Stimulated activated naive CD8-positive, alpha-beta T cell treated with anti-CD3 and anti-CD28 coated beads, Interleukin-15, Interleukin-2, amounts not matched to agents 100 U/mL and 50 U/mL, for 24 hours (primary cell): ENCODE data around the gene IL36A.

Source experiments
- ATAC-seq: fragments of 150-1000 bp; cut with Tn5 transposase; one replicate; pipeline ENCODE4 v1.10.0; 2021
- DNase-seq: peaks from one replicate; pipeline ENCODE4 v3.0.0; 2021

The IL36A gene

DNA sequence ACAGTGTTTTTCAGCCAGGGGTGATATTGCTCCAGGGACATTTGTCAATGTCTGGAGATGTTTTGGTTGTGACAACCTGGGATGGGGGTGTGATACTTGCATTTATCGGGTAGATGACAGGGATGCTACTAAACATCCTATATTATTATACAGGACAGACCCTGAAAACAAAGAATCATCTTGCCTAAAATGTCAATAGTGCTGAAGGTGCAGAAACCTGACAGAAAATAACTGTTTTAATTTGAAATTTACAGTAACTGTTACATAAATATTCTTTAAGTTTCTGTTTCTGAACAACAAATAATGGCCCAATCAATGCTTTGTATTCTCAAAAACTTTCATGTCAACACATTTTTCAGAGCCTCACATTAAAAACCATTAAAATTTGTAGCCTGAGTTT, 2.0 kb downstream of the IL36A start:
- DNase-seq: no peak
- ATAC-seq: no peak

DNA sequence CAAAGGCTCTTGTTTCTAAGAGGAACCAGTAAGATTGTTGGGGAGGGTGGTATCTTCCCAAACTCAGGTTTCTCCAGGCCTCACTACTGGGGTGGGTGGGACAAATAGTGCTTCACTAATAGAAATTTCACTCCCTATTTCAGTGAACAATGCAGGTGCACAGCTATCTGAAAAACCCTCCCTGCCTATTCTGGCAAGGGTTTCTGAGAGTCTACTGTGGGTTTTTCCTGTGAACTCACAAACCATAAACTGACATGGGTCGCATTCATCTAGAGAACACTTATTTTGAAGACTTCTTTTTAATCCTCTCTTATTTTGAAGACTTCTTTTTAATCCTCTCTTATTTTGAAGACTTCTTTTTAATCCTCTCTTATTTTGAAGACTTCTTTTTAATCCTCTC, 4.4 kb downstream of the IL36A start:
- ATAC-seq (no peak), DNase-seq (no peak)

DNA sequence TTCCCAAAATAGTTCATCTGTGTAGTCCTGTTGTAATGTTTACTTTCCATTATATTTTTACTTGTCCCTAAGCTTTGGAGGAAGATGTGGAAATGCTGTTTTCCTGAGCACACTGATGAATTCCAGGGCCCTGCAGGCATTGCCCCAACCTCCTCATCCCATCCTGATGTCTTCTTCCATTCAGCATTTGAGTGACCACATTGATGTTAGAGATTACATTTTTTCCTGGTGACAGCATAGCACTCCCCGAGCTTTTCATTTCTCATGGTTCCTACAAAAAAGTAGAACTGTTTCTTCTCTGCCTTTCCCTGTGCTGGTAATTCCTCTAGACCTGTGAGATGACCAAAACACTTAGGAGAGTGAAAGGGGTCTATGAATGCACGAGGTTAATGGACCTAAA, 4.8 kb downstream of the IL36A start:
- ATAC-seq: no peak
- no peak for DNase-seq

DNA sequence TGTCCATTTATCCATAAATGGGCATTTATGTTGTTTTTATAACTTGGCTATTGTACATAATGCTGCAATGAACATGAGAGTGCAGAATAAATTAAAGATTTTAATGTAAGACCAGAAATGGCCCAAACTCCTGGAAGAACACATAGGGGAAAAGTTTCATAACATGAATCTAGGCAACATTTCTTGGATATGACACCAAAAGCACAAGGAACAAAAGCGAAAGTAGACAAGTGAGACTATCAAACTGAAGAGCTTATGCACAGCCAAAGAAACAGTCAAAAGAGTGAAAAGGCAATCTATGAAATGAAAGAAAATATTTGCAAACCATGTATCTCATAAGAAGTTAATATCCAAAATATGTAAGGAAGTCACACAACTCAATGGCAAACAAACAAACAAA, 5.8 kb downstream of the IL36A start:
- DNase-seq (no peak), ATAC-seq (no peak)

DNA sequence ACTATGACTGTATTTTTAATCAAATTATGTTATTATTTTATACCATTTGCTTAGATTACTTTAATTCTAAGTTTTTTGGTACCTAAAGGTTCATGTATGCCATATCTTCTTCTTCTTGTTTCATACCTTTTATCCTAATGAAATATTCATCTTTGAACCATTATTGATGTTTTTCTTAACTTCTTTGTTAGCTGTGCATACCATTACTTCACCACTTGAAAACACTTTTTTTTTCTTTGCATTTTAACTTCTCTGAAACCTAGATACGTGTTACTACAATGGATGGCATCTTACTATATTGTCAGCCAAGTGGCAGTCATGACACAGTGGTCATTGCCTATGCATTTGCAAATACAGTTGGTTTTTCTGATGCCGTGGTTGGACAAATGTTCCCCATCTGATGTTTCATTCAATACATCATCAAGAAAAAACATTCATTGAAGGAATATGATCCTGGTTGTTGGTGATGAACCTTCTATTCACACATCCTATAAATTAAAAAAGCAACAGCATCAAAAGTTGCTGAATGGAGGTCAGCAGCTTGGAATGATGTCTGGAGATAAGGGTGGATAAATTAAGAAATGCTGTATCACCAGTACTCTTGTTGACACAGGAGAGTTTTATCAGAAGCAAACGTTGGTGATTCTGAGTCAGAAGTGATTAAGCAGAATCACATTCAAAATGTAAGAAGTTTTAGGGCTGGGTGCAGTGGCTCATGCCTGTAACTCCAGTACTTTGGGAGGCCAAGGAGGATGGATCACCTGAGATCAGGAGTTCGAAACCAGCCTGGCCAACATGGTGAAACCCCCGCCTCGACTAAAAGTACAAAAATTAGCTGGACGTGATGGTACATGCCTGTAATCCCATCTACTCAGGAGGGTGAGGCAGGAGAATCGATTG, 7.4 kb downstream of the IL36A start:
- ATAC-seq (no peak), DNase-seq (no peak)

DNA sequence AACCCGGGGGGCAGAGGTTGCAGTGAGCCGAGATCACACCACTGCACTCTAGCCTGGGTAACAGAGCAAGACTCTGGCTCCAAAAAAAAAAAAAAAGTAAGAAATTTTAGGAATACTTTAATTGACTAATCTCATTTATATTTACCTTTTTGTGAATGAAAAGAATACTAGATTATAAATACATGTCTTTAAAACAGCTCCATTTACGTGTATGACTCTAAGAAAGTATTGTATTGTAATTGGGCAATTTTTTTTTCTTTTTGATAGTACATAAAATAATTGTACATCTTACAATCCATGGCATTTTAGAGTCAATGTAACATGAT, 8.0 kb downstream of the IL36A start:
- ATAC-seq (no peak), DNase-seq (no peak)

DNA sequence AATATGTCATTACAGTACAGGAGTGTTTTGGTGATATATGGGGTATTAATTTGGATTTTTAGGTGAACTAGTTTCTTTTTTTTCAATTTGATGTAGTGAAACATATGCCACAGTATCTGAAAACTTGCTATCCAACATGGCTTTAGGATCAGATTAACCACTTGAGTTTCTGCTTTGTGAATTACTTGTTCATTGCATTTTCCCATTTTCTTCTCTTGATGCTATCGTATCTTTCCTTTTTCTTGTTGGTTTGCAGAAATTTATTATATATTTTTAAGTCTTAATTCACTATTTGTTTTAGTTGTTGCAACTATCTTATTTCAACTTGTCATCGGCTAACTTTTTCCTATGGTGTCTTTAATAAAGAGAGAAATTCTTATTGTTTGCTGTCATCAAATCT, 8.8 kb downstream of the IL36A start:
- ATAC-seq (no peak), DNase-seq (no peak)

DNA sequence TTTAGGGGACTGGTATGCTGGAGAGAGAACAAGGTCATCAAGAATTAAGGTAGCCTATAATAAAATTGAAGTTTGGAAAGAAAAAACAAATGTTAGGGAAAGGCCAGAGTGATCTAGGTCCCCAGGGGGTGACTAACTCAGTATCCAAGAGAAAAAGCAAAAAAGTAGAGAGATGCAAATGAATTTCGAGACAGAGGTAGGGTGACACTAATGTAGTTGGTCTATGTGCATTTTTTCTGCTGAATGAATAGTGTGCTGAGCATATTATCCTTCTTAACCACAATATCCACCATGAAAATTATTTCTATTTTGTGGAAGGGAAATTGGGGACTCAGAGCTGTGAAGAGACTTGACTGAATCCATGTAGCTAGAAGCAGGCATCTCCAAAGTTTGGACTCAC, 9.8 kb downstream of the IL36A start:
- DNase-seq (no peak), ATAC-seq (no peak)

DNA sequence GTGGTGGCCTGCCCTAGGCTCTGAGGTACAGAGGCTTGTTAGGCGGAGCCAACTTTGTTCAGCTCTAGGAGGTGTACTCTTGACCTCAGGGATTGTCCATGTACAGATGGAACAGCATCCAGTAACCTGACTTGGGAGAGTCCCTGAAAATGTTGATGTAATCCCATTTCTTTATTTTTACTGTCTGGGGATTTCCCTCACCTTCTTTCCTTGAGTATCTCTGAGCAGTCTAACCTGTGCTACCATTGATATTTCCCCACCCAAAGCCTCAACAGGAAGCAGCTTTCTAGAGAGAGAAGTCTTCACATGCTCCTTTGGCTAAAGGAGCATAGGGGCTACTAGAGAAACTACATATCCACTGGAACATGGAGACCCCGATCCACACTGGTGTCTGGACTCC, 10.4 kb downstream of the IL36A start:
- ATAC-seq (no peak), DNase-seq (no peak)

DNA sequence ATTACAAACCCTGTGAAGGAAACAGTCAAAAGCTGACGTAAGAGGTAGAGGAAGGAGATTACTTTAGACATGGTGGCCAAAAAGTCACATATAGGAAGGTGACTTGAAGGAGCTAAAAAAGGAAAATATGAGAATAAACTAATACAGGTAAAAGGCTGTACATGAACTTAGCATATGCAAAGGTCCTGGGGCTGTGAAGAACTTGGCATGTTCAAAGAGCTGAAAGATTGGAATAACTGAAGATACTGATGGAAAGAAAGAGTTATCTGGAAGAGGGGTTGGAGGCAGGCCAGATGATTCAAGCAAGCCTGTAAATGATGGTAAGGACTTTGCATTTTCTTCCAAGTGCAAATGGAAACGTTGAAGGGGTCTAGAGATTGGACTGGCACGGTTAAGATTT, 13.2 kb downstream of the IL36A start:
- DNase-seq (no peak), ATAC-seq (no peak)

DNA sequence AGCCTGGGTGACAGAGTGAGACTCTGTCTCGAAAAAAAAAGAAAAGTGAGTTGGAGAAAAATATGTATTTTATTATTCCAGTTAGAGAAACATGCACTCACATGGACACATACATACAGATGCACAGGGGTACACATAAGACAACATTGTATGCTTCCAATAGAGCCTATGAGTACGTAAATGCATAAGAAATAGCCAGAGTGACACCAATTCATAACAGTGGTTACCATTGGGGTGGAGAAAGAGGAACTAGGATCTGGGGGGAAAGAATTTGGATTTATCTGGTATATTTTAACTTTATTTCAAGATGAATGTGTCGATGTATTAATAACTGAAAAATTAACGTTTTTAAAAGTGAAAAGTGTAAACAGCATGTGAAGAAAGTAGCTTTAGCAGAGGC, 16.1 kb downstream of the IL36A start:
- ATAC-seq: no peak
- no peak for DNase-seq

DNA sequence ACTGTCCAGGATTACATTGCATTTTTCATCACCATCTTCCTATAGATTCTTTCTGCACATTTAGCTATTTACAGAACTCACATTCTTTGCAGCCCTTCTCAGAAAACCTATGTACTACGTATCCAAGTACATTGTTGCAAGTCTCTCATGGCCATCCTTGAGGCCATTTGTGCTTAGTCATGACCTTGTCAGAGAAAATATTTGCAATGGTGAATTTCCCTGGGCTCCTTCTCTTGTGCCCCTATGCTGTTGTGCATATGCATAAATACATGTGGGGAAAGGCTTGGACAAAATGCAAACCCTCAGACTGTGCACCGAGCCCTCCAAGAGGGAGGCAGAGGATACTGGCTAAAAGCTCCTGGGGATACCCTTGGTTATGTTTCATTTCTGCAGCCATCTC, 19.5 kb downstream of the IL36A start:
- ATAC-seq (no peak), DNase-seq (no peak)

DNA sequence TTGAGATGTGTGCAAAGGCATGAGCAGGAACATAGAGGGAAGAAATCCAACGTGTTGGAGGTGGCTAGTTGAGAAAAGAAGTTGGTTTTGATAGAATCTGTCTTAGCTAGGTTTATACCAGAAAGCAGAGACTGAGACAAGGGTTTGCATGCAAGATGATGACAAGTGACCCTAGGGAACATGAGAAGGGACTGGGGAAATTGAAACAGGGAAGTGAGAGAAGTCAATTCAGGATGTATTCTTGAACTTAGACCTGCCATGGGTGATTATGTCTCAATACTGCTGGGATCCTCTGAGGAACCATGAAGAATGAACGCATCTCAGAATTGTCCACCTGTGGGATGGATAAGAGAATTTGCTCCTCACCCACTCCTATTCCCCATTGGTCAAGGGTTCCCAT, 20.5 kb downstream of the IL36A start:
- no peak for ATAC-seq
- no peak for DNase-seq

DNA sequence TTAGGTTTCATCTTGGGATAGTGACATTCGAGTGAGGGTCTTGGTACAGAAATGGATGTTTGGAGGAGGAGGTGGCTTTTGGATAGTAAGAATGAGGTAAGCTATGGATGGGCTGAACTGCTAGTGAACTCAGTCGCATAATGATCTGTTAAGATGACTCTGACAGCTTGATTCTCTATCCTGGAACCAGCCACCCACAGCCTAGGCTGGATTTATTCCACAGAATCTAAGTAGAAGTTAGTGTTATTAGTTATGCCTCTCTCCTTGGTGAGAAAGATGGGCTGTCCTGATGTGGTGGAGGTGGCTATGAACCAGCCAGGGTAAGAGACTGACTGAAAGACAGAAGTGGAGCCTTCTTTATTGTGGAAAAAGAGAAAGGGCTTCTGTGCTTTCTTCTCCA, 22.4 kb downstream of the IL36A start:
- DNase-seq: no peak
- no peak for ATAC-seq

DNA sequence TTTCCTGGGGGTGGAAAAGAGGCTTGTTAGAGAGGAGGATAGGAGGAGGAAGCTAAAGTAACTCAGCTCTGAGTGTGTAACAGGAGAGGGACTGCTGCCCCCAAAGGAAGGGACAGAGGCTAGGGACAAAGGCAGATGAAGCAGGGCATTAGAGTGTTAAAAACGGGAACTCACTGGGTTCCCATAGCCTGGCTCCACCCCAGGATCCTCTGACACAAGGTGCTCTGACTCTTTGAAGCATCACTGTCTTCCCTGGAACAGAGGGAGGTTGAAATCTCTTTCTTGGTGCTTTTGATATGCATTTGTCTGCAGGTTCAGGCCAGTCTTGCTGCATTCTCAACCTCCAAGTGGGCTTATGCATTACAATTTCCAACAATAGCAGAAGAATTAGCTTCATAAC, 22.9 kb downstream of the IL36A start:
- DNase-seq (no peak), ATAC-seq (no peak)

DNA sequence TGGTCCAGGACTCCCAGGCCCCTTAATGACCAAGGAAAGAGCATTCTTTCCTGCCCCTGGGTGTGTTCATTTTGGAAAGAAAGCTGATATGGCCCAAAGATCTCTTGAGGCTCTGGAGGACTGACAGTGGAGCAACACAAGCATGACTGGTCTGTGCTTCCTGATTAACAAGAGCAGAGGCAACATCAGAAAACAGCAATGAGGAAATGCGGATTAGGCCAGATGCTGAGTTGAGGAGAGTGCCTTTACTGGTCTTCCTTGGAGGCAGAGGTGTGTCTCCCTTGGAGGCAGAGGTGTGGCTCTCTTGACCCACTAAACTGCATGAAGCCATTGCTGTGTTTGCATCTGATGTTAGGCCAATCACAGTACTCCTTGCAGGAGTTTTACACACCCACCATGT, 27.5 kb downstream of the IL36A start:
- DNase-seq (no peak), ATAC-seq (no peak)

DNA sequence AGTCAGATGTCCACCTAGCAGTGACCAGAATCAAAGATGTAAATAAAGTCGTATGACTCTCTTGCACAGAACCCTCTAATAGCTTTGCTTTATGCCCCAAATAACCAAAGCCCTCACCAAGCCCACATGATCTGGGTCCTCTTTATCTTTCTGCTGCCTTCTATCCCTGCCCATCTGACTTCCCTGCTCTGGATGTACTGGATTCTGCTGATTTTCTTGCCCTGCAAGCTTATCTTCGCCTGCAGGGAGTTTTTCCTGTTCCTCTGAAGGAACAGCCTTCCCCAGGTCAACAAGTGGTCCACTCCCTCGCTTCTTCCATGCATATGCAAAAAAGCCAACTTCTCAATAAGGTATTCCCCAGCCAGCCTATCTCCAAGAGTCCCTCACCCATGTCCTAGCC, 28.8 kb downstream of the IL36A start:
- no peak for ATAC-seq

DNA sequence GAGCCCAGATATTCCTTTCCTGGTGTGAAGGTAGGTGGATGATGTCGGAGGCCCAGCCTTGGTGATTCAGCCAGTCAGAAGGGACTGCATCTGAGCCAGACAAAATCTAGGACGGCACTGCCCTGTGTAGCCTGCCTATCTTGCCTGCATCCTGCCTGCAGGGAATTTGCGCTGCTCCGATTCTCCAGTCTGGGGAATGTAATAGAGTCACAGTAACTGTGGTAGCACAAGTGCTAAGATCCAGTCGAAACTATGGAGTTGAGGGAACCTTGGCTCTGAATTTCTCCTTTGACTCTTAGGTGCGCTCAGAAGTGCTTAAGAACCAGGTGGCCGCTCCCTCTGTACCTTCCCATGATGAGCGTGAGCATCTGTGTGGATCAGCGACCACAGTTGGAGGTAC, 31.5 kb downstream of the IL36A start:
- DNase-seq (no peak), ATAC-seq (no peak)

More for the DNA sequence above, 28.8 kb downstream of the IL36A start:
- DNase-seq: no peak

DNA sequence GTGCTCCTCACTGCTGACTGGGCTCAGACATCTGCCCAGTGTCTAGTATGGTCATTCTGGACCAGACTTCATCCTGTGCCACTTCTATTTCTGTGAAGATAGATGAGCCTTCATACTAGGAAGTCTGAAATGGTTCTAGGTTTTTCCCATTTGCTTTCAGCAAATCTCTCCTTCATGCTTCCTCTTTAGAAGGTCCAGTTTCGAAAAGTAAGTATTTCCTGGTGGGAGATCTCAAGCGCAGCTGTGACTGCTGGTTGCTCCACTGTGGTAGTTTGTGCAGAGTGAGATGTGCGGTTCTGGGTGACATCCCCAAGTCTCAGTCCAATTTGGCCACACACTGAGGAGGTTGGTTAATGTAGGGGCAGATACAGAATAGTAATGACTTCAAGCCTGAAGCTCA, 33.0 kb downstream of the IL36A start:
- ATAC-seq (no peak), DNase-seq (no peak)

DNA sequence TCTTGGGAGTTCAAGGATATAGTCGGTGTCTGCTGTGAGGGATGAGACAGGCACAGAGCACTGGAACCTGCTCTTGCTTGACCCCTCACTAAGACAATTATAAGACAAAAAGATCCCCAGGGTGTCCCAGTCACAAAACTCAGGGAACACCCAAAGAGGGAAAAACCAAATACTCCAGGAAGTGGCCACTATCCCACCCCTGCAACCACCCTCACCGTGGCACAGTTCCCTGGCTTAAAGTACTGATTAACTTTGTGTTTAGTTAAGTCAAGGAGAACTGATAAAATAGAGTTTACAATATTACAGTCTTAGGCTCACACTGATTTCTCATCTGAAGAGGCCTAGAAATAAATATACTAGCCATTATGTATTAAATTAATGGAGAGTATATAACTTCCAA, 33.9 kb downstream of the IL36A start:
- DNase-seq: no peak
- ATAC-seq: no peak

DNA sequence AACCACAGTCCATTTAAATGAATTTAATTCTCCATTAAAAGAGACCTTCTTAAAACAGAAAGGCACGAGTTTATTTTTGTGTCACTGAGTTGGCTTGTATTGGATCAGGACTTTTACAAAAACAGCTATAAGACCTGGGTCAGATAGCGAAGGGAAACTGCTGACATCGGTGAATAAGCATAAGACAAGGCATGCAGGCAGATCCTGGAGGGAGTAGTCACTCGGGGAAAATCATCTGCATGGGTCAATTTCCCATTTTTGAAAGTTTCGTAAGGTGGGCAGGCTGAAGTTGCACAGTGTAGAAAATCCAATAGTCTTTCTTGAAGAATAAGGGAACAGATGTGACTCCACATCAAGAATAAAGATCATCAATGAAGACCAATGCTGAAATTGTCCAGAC, 34.5 kb downstream of the IL36A start:
- DNase-seq (no peak), ATAC-seq (no peak)

DNA sequence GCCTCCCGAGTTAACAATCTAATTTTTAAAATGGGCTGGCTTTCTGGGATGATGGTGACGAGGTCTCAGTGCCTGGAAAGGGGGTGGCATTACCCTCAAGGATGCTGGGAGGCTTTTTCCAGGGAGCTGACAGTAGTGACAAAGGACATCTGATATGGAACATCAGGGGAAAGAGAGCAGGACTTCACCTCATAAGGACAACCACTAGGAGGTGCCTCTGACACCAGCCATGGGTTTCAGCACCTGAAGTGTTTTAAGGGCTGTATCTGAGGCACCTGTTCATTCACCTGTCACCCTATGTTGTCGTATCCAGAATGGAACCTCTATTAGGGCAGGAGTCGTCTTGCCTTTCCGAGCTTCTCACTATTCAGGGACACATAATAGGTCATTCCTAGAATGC, 36.6 kb downstream of the IL36A start:
- no peak for DNase-seq
- no peak for ATAC-seq

DNA sequence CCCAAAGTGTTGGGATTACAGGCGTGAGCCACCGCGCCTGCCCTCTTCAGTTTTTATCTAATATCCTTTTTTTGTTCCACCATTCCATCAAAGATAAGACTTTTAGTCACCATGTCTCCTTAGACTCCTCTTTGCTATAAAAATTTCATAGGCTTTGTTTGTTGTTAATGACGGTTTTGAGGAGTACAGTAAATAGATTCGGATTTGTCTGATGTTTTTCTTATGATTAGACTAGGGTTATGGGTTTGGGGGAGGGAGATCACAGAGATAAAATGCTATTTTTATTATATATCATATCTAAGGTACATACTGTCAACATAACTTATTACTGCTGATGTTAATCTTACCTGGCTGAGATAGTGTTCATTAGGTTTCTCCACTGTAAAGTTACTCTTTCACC, 41.2 kb downstream of the IL36A start:
- no peak for DNase-seq
- ATAC-seq: no peak
